ENCODE results near the gene SLC39A9. TPM values are rescaled to one million over a fixed set of nuclear protein-coding genes. Genes with fewer than 3 reads are reported as not detected.
A peak's percentile ranks its signal among the peaks of the same experiment; 100 is the strongest.

The SLC39A9 gene
- polyA plus RNA-seq, 1 donor from 2014 or later, result 88.5 TPM

- Histone ChIP-seq H4K20me1 (ENCODE audit: insufficient read depth) (peaks cover 5% of the 10 kb centered on the region), H3K79me2 (replicated peaks; ENCODE audit: insufficient read depth, low read length) (peaks cover 78% of the 10 kb centered on the region), H3F3A (ENCODE audit: insufficient read depth, low read length, poor library complexity, severe bottlenecking) (peaks cover 5% of the 10 kb centered on the region), H3K4me3 (ENCODE audit: low read length) (no peak overlapping the region), H3K36me3 (ENCODE audit: insufficient read depth, low read length) (peaks cover 5% of the 10 kb centered on the region), H2AFZ (ENCODE audit: low read depth, low read length) (no peak overlapping the region), H3K27me3 (ENCODE audit: insufficient read depth, low read depth, low read length) (no peaks in the 10 kb centered on the region), H3K9me3 (ENCODE audit: low read length) (no peaks in the 10 kb centered on the region), H3K9ac (ENCODE audit: low read length) (no peak overlapping the region), H3K27ac (ENCODE audit: low read length) (no peak overlapping the region), H3K4me2 (ENCODE audit: low read length) (no peak overlapping the region), H3K9me2 (ENCODE audit: insufficient read depth, low read length) (no peaks in the 10 kb centered on the region)
- TF ChIP-seq MXI1 (conservative IDR thresholded peaks at IDR 0.05; ENCODE audit: poor library complexity, severe bottlenecking), result no peak
- TF ChIP-seq TAF1 (IDR thresholded peaks at IDR 0.05; ENCODE audit: low read depth), result no peak
- no peak for TF ChIP-seq RAD21 (conservative IDR thresholded peaks at IDR 0.05)
- TF ChIP-seq EP300 (conservative IDR thresholded peaks at IDR 0.05; ENCODE audit: poor library complexity, severe bottlenecking), result no peak
- TF ChIP-seq SMC3 (conservative IDR thresholded peaks at IDR 0.05; ENCODE audit: poor library complexity), result no peak
- TF ChIP-seq EZH2 (IDR thresholded peaks at IDR 0.05; ENCODE audit: borderline replicate concordance, insufficient read depth, low read length, poor library complexity, severe bottlenecking), result no peak
- TF ChIP-seq REST (IDR thresholded peaks at IDR 0.05; ENCODE audit: borderline replicate concordance), result no peak
Measured at GRCh38 chr14:69392481-69392880, 6.0 kb upstream of the SLC39A9 start.

- no peak overlapping the region for H3K27ac ChIP-seq (ENCODE audit: low read length)
- peaks cover 5% of the 10 kb centered on the region for H3K36me3 ChIP-seq (ENCODE audit: insufficient read depth, low read length)
- peaks cover 5% of the 10 kb centered on the region for H3F3A ChIP-seq (ENCODE audit: insufficient read depth, low read length, poor library complexity, severe bottlenecking)
- no peak overlapping the region for H3K4me2 ChIP-seq (ENCODE audit: low read length)
- H3K9me2 ChIP-seq (ENCODE audit: insufficient read depth, low read length), result no peaks in the 10 kb centered on the region
- no peaks in the 10 kb centered on the region for H3K9me3 ChIP-seq (ENCODE audit: low read length)
- peaks cover 5% of the 10 kb centered on the region for H4K20me1 ChIP-seq (ENCODE audit: insufficient read depth)
- no peak overlapping the region for H2AFZ ChIP-seq (ENCODE audit: low read depth, low read length)
- H3K27me3 ChIP-seq (ENCODE audit: insufficient read depth, low read depth, low read length), result no peaks in the 10 kb centered on the region
- peaks cover 81% of the 10 kb centered on the region for H3K79me2 ChIP-seq (replicated peaks; ENCODE audit: insufficient read depth, low read length)
- no peak overlapping the region for H3K9ac ChIP-seq (ENCODE audit: low read length)
- peak overlapping the region; percentile 80 for H3K4me3 ChIP-seq (ENCODE audit: low read length)
- no peak for TF ChIP-seq TAF1 (IDR thresholded peaks at IDR 0.05; ENCODE audit: low read depth)
- no peak for TF ChIP-seq POLR2AphosphoS5 (IDR thresholded peaks at IDR 0.05)
Measured at GRCh38 chr14:69395929-69396328, 2.6 kb upstream of the SLC39A9 start.

GRCh38 chr14:69398818-69399210 is 322 bp downstream of the SLC39A9 start:
- Histone ChIP-seq H3K27me3 (ENCODE audit: insufficient read depth, low read depth, low read length) (no peaks in the 10 kb centered on the region), H3K4me2 (ENCODE audit: low read length) (peak overlapping the region; percentile 89), H3K9me2 (ENCODE audit: insufficient read depth, low read length) (no peaks in the 10 kb centered on the region), H4K20me1 (ENCODE audit: insufficient read depth) (no peaks in the 10 kb centered on the region), H3K36me3 (ENCODE audit: insufficient read depth, low read length) (no peaks in the 10 kb centered on the region), H3F3A (ENCODE audit: insufficient read depth, low read length, poor library complexity, severe bottlenecking) (peaks cover 5% of the 10 kb centered on the region), H3K9me3 (ENCODE audit: low read length) (no peaks in the 10 kb centered on the region), H3K27ac (ENCODE audit: low read length) (peak overlapping the region; percentile 93), H3K9ac (ENCODE audit: low read length) (peak overlapping the region; percentile 94), H3K4me3 (ENCODE audit: low read length) (peak overlapping the region; percentile 80), H2AFZ (ENCODE audit: low read depth, low read length) (peak overlapping the region; percentile 46), H3K79me2 (replicated peaks; ENCODE audit: insufficient read depth, low read length) (peaks cover 88% of the 10 kb centered on the region)
- TF ChIP-seq SMC3 (conservative IDR thresholded peaks at IDR 0.05; ENCODE audit: poor library complexity), result peak; percentile 36
- TF ChIP-seq RAD21 (conservative IDR thresholded peaks at IDR 0.05), result peak; percentile 24
- no peak for TF ChIP-seq TAF1 (IDR thresholded peaks at IDR 0.05; ENCODE audit: low read depth)
- peak; percentile 10 for TF ChIP-seq REST (IDR thresholded peaks at IDR 0.05; ENCODE audit: borderline replicate concordance)
- TF ChIP-seq EZH2 (IDR thresholded peaks at IDR 0.05; ENCODE audit: borderline replicate concordance, insufficient read depth, low read length, poor library complexity, severe bottlenecking), result no peak
- TF ChIP-seq CTCF (IDR thresholded peaks at IDR 0.05; ENCODE audit: poor library complexity, severe bottlenecking), result no peak
- no peak for TF ChIP-seq POLR2AphosphoS5 (IDR thresholded peaks at IDR 0.05)
- peak; percentile 6 for TF ChIP-seq MXI1 (conservative IDR thresholded peaks at IDR 0.05; ENCODE audit: poor library complexity, severe bottlenecking)
- TF ChIP-seq EP300 (conservative IDR thresholded peaks at IDR 0.05; ENCODE audit: poor library complexity, severe bottlenecking), result no peak
